Measurements from ENCODE around the gene ALAS1. TPM values are rescaled to one million over a fixed set of nuclear protein-coding genes. Genes with fewer than 3 reads are reported as not detected.

ALAS1 gene
- total and polyA plus RNA-seq, 2 experiments from 2014 or later = 17.8 to 42.8 TPM

DNA sequence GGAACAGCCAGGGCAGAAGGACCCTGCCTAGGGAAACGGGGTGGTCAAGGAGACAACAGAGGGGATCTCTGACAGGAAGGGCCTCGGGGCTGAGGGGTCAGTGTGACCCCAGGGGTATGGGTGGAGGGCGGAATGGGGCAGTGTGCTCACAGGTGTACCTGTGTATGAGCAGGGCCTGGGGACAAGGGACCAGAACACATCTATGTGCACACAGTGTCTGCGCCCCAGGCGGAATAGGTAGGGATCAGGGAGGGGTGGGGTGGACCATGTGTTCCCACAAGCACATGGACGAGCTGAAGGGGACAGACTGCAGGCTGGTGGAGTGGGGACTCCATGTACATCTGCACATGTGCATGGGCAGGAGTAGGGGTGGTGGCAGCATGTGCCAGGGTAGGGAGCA lies 32.5 kb downstream of the ALAS1 start (continued):
- TF ChIP-seq, protein P1, sequence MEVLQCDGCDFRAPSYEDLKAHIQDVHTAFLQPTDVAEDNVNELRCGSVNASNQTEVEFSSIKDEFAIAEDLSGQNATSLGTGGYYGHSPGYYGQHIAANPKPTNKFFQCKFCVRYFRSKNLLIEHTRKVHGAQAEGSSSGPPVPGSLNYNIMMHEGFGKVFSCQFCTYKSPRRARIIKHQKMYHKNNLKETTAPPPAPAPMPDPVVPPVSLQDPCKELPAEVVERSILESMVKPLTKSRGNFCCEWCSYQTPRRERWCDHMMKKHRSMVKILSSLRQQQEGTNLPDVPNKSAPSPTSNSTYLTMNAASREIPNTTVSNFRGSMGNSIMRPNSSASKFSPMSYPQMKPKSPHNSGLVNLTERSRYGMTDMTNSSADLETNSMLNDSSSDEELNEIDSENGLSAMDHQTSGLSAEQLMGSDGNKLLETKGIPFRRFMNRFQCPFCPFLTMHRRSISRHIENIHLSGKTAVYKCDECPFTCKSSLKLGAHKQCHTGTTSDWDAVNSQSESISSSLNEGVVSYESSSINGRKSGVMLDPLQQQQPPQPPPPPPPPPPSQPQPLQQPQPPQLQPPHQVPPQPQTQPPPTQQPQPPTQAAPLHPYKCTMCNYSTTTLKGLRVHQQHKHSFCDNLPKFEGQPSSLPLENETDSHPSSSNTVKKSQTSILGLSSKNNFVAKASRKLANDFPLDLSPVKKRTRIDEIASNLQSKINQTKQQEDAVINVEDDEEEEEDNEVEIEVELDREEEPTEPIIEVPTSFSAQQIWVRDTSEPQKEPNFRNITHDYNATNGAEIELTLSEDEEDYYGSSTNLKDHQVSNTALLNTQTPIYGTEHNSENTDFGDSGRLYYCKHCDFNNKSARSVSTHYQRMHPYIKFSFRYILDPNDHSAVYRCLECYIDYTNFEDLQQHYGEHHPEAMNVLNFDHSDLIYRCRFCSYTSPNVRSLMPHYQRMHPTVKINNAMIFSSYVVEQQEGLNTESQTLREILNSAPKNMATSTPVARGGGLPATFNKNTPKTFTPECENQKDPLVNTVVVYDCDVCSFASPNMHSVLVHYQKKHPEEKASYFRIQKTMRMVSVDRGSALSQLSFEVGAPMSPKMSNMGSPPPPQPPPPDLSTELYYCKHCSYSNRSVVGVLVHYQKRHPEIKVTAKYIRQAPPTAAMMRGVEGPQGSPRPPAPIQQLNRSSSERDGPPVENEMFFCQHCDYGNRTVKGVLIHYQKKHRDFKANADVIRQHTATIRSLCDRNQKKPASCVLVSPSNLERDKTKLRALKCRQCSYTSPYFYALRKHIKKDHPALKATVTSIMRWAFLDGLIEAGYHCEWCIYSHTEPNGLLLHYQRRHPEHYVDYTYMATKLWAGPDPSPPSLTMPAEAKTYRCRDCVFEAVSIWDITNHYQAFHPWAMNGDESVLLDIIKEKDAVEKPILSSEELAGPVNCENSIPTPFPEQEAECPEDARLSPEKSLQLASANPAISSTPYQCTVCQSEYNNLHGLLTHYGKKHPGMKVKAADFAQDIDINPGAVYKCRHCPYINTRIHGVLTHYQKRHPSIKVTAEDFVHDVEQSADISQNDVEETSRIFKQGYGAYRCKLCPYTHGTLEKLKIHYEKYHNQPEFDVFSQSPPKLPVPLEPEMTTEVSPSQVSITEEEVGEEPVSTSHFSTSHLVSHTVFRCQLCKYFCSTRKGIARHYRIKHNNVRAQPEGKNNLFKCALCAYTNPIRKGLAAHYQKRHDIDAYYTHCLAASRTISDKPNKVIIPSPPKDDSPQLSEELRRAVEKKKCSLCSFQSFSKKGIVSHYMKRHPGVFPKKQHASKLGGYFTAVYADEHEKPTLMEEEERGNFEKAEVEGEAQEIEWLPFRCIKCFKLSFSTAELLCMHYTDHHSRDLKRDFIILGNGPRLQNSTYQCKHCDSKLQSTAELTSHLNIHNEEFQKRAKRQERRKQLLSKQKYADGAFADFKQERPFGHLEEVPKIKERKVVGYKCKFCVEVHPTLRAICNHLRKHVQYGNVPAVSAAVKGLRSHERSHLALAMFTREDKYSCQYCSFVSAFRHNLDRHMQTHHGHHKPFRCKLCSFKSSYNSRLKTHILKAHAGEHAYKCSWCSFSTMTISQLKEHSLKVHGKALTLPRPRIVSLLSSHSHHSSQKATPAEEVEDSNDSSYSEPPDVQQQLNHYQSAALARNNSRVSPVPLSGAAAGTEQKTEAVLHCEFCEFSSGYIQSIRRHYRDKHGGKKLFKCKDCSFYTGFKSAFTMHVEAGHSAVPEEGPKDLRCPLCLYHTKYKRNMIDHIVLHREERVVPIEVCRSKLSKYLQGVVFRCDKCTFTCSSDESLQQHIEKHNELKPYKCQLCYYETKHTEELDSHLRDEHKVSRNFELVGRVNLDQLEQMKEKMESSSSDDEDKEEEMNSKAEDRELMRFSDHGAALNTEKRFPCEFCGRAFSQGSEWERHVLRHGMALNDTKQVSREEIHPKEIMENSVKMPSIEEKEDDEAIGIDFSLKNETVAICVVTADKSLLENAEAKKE (CRISPR knock-in tag; IDR thresholded peaks at IDR 0.05) = no peak

DNA sequence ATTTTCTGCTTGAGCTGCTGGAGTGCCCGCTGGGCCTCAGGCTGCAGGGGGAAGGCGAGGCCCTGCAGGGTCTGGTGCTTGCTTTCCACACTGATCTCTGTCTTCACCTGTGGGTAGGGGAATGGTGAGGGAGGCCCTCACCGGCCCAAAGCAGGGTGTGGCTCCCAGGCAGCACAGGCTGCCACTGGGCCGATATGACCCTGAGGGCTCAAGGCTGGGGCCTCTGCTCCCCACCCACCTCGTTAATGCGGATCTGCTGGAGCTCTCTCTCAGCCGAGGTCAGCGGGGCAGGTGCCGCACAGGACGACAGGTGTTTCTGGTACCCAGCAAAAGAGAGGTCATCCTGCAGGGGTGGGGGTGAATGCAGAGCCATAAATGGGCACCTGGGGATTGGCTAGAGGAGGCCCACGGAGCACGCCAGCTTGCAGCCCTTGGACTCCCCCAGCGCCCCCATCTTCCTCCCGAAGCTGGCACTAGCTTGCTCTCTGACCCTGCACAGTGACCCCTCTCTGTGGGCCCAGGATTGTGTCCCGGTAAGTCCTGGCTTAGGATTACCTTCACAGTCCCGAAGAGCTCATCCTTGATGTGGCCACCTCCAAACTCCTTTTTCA lies 33.0 kb downstream of the ALAS1 start:
- H3K4me3 ChIP-seq = no peak overlapping the region
- H4K20me1 ChIP-seq (replicated peaks; ENCODE audit: insufficient read depth) = 0 out of 2 replicates have a peak, but pooled peaks cover 5% of the 10 kb centered on the region
- H3K4me1 ChIP-seq (ENCODE audit: insufficient read depth) = peaks cover 2% of the 10 kb centered on the region; the same call in 1 of the 2 replicates
- H3K27me3 ChIP-seq (ENCODE audit: insufficient read depth) = no peaks in the 10 kb centered on the region
- Mint-ChIP-seq H3K27ac (no peak overlapping the region), H3K4me1 (peaks cover 16% of the 10 kb centered on the region), H3K4me3 (no peak overlapping the region), H3K36me3 (ENCODE audit: low read depth) (peaks cover 24% of the 10 kb centered on the region), H3K9me3 (no peaks in the 10 kb centered on the region), H3K27me3 (ENCODE audit: insufficient read depth, low read depth, poor library complexity) (peaks cover 12% of the 10 kb centered on the region)
- no peaks in the 10 kb centered on the region for H3K9me2 ChIP-seq (ENCODE audit: insufficient read depth)
- H3F3A ChIP-seq (replicated peaks; ENCODE audit: low read depth) = 0 out of 2 replicates have a peak, but pooled peaks cover 8% of the 10 kb centered on the region
- no peak for TF ChIP-seq ZNF331 (CRISPR knock-in tag; IDR thresholded peaks at IDR 0.05; ENCODE audit: low read depth)
- TF ChIP-seq STAT1 (IDR thresholded peaks at IDR 0.05; ENCODE audit: unreplicated experiment) = no peak
- H3K27ac ChIP-seq (ENCODE audit: low read depth) = no peak overlapping the region
- H3K36me3 ChIP-seq (ENCODE audit: insufficient read depth) = peaks cover 3% of the 10 kb centered on the region; the same call in 1 of the 2 replicates
- ATAC-seq = no peak
- no peak overlapping the region for H3K4me2 ChIP-seq
- H3K79me2 ChIP-seq (replicated peaks; ENCODE audit: insufficient read depth) = 0 out of 2 replicates have a peak, but pooled peaks cover 5% of the 10 kb centered on the region
- DNase-seq (ENCODE audit: low spot score) = no peak
- no peak overlapping the region for H2AFZ ChIP-seq

Data from GM23338 (cell line).